ENCODE results near the gene CNN2.

DNA sequence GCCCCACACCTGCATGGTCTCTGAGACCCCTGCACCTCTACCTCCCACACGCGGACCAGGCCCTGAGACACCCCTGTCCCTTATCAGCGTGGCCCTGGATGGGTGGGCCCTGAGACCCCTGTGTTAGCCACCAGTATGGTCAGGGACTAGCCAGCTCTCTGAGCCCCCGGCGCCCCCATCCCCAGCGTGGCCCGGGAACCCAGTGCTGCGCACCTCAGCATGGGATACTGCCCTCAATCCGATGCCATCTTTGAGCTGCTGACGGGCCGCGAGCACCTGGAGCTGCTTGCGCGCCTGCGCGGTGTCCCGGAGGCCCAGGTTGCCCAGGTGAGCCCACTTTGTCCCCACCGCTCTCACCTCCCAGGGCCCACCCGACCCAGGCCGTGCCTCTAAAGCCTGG is 35.6 kb downstream of the CNN2 start:
- no peak for TF ChIP-seq POLR2A (IDR thresholded peaks at IDR 0.05; ENCODE audit: low read depth, low read length)
- TF ChIP-seq POLR2AphosphoS5 (IDR thresholded peaks at IDR 0.05; ENCODE audit: low read depth, low read length): no peak
- no peak for TF ChIP-seq TAF1 (IDR thresholded peaks at IDR 0.05; ENCODE audit: borderline replicate concordance, low read depth, low read length)

Data from GM12892 (cell line).